Right lobe of liver (tissue), 6 donors: ENCODE data around the gene SLC15A3. TPM values are rescaled to one million over a fixed set of nuclear protein-coding genes. Genes with fewer than 3 reads are reported as not detected.

Source experiments
- ATAC-seq, 4 donors: fragments of 200-7000 bp; cut with Tn5 transposase; one replicate each; pipeline ENCODE4 v1.9.1; 2020; ENCODE audit warnings: mild to moderate bottlenecking in 4 of 4, moderate library complexity in 4 of 4
- DNase-seq, 3 donors: peaks; one replicate each; pipeline ENCODE4 v3.0.0-alpha.2; 2020
- H3K27ac ChIP-seq, 3 donors: fragments of 200-600 bp; one replicate each; pipeline ENCODE4 v1.8.0; 2022
- H3K27me3 ChIP-seq, 2 donors: fragments of 200-600 bp; one replicate each; pipeline ENCODE4 v1.8.0; 2022
- H3K36me3 ChIP-seq, 4 donors: fragments of 200-600 bp; sonication (generic) in 1 of 4; one replicate each; pipeline versions ENCODE4 v1.5.1 to v1.8.0; 2017 to 2022; ENCODE audit warnings: control low read depth in 1 of 4
- H3K4me1 ChIP-seq, 4 donors: fragments of 200-600 bp; sonication (generic) in 1 of 4; one replicate each; pipeline versions ENCODE4 v1.5.1 to v1.8.0; 2017 to 2022; ENCODE audit warnings: control low read depth in 1 of 4
- H3K4me3 ChIP-seq, 3 donors: fragments of 200-600 bp; one replicate each; pipeline ENCODE4 v1.8.0; 2022
- H3K9me3 ChIP-seq, 4 donors: fragments of 200-600 bp; sonication (generic) in 1 of 4; one replicate each; pipeline versions ENCODE4 v1.5.1 to v1.8.0; 2017 to 2022; ENCODE audit warnings: control low read depth in 1 of 4
- POLR2A ChIP-seq: fragments of 450-650 bp; IDR thresholded peaks from one replicate; pipeline ENCODE4 v1.6.1; 2017; ENCODE audit warnings: antibody characterized with exemption, mild to moderate bottlenecking
- WGBS: methylation state at CpG from one replicate; pipeline ENCODE4 v1.1.6; 2018; ENCODE audit warnings: low coverage, low lambda C conversion rate; ENCODE audit not compliant: insufficient coverage; ENCODE audit errors: missing lambda C conversion rate; 5-methylcytosine and 5-hydroxymethylcytosine counted together
- intact Hi-C, 2 donors: fragments of 100-400 bp; cut with DNase I; formaldehyde crosslinking; loops; one replicate each; pipeline versions ENCODE4 v1.11.2 to v1.14.1; 2022
- total RNA-seq, 6 experiments: library from RNA; depleted of rRNA in 2 of 6; stranded (reverse); fragments of >200 nt in 2 of 6; fragmentation: NEBNext Ultra II Directional in 3 of 6; extraction: Animal tissue kit (Norgen Biotek cat#: 25700) in 3 of 6; gene quantifications; one replicate each; pipeline versions ENCODE4 v1.1.0 to v1.2.4, GENCODE V29; 2016 to 2023
- TF ChIP-seq, protein P1 (sequence below), 4 donors: fragments of 200-600 bp in 3 of 4; fragments of 450-650 bp in 1 of 4; IDR thresholded peaks; one replicate each; pipeline versions ENCODE4 v1.5.1 to v1.8.0; 2016 to 2022; ENCODE audit warnings: antibody characterized with exemption in 4 of 4, mild to moderate bottlenecking in 2 of 4
- donor health status: DM: no; HTN: yes; CAD: no.
- donor health status: DM: no; HTN: no; CAD: no.
- donor health status: DM: no; HTN: no; CAD: no.
- donor health status: DM: no; HTN: yes; CAD: no.
- donor health status: DM: no; HTN: yes; CAD: no.

The SLC15A3 gene
- total RNA-seq, 6 experiments from 2014 or later: 7.2 to 22.2 (median 9.2) TPM

DNA sequence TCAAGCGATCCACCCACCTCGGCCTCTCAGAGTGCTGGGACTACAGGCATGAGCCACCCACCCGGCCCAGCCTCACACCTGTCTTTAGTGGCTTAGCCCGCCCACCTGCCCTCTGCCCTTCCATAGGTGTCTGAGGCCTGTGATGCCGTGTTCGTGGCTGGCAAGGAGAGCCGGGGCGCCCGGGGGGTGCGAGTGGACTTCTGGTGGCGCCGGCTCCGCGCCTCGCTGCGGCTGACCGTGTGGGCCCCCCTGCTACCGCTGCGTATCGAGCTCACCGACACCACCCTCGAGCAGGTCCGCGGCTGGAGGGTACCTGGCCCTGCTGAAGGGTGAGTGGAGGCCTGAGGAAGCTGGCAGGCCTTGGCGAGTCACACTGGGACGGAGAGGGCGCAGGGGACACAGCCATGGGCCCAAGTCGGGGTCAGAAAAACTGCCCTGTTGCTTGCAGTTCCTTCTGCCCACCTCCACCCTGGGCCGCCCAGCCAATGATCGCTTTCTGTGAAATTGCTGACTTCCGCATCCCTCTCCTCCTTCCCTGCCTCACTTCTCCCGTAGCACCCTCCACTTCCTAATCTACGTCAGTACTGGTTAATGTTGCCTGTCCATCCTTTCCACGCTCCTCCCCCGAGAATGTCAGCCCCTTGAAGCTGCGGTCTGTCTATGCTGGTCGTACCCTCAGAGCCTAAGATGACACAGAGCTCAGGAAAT, 18.4 kb downstream of the SLC15A3 start:
- Histone ChIP-seq H3K27ac (no peak overlapping the region), H3K4me3 (no peak overlapping the region), H3K27me3 (no peaks in the 10 kb centered on the region), H3K4me1 (no peaks in the 10 kb centered on the region), H3K9me3 (no peaks in the 10 kb centered on the region), H3K36me3 (no peaks in the 10 kb centered on the region)
- WGBS: 73% methylated on average over 9 of the region's 37 CpGs
- DNase-seq (no peak), ATAC-seq (no peak)
- intact Hi-C loops: no loop called here
- TF ChIP-seq POLR2A: no peak
- TF ChIP-seq, protein P1, sequence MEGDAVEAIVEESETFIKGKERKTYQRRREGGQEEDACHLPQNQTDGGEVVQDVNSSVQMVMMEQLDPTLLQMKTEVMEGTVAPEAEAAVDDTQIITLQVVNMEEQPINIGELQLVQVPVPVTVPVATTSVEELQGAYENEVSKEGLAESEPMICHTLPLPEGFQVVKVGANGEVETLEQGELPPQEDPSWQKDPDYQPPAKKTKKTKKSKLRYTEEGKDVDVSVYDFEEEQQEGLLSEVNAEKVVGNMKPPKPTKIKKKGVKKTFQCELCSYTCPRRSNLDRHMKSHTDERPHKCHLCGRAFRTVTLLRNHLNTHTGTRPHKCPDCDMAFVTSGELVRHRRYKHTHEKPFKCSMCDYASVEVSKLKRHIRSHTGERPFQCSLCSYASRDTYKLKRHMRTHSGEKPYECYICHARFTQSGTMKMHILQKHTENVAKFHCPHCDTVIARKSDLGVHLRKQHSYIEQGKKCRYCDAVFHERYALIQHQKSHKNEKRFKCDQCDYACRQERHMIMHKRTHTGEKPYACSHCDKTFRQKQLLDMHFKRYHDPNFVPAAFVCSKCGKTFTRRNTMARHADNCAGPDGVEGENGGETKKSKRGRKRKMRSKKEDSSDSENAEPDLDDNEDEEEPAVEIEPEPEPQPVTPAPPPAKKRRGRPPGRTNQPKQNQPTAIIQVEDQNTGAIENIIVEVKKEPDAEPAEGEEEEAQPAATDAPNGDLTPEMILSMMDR (IDR thresholded peaks at IDR 0.05): no peak

GRCh38 chr11:60932605-60933356, 19.2 kb downstream of the SLC15A3 start:
- Histone ChIP-seq H3K27ac (no peak overlapping the region), H3K9me3 (no peaks in the 10 kb centered on the region), H3K4me1 (no peaks in the 10 kb centered on the region), H3K36me3 (no peaks in the 10 kb centered on the region), H3K4me3 (no peak overlapping the region), H3K27me3 (no peaks in the 10 kb centered on the region)
- ATAC-seq: no peak
- WGBS: 23% methylated on average over 3 of the region's 5 CpGs
- intact Hi-C loops: no loop called here
- DNase-seq: no peak
- TF ChIP-seq, protein P1 (IDR thresholded peaks at IDR 0.05): no peak
- TF ChIP-seq POLR2A: no peak

DNA sequence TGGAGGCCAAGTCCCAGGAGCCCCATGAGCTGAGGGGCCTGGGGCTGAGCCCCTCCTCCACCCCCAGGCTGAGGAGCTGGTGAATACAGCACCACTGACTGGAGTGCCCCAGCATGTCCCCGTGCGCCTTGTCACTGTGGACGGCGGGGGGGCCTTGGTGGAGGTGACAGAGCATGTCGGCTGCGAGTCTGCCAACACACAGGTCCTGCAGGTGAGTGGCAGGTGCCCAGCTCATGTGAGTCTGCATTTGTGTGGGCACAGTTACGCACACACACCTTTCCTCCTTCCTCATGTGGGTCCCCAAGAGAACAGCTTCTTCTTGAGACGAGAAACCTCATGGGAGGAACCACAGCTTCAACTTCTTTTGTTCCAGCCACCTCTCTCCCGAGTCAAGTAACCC, 20.1 kb downstream of the SLC15A3 start:
- no peaks in the 10 kb centered on the region for H3K36me3 ChIP-seq
- no peaks in the 10 kb centered on the region for H3K9me3 ChIP-seq
- DNase-seq (no peak), ATAC-seq (no peak)
- no peaks in the 10 kb centered on the region for H3K27me3 ChIP-seq
- TF ChIP-seq POLR2A: no peak
- TF ChIP-seq, protein P1 (IDR thresholded peaks at IDR 0.05): no peak
- H3K27ac ChIP-seq: no peak overlapping the region
- no peak overlapping the region for H3K4me3 ChIP-seq
- intact Hi-C loops: no loop called here
- WGBS: 47% methylated on average over 4 of the region's 9 CpGs
- H3K4me1 ChIP-seq: no peaks in the 10 kb centered on the region

DNA sequence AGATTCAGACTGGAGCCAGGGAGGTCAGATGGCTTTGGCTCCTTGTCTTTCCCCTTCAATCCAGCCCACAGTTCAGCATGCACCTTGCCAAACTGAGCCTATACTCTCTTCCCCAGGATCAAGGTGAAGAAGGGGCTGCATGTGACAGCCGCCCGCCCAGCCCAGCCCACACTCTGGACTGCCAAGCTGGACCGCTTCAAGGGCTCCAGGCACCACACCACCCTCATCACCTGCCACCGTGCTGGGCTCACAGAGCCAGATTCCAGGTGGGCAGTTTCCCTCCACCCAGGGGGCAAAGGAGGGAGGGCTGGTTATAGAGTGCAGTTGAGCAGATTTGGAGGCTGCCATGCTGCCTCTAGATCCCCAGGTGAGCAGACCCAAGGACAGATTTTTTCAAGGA, 21.6 kb downstream of the SLC15A3 start:
- Histone ChIP-seq H3K36me3 (no peaks in the 10 kb centered on the region), H3K27me3 (no peaks in the 10 kb centered on the region), H3K27ac (no peak overlapping the region), H3K9me3 (no peaks in the 10 kb centered on the region), H3K4me3 (no peak overlapping the region), H3K4me1 (no peaks in the 10 kb centered on the region)
- DNase-seq (no peak), ATAC-seq (no peak)
- TF ChIP-seq, protein P1 (IDR thresholded peaks at IDR 0.05): no peak
- TF ChIP-seq POLR2A: no peak
- intact Hi-C loops: no loop called here
- whole genome bisulfite sequencing: 80% methylated on average over 1 of the region's 4 CpGs
